ENCODE measurements around the gene PLXNA2. TPM values are rescaled to one million over a fixed set of nuclear protein-coding genes. Genes with fewer than 3 reads are reported as not detected.
A peak's percentile ranks its signal among the peaks of the same experiment; 100 is the strongest.

PLXNA2 gene
- total RNA-seq, 1 experiment from 2014 or later: 10.2 TPM

DNA sequence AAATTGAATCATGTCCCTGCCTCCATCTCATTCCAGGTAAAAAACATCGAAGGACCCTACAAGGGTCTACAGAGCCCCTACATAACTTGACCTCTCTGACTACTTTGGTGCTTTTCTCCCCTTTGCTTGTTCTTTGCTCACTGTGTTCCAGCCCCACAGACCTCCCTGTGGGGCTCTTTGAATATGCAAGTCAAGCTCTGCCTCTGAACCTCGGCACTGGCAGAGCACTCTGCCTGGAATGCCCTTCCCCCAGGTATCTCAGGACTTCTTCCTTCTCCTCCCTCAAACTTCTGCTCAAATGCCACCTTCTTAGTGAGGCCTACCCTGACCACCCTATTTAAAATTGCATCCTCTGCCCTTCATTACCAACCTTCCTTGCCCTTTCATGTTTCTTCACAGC, 245.5 kb downstream of the PLXNA2 start:
- no peak overlapping the region for H3K4me2 ChIP-seq
- H2AFZ ChIP-seq: no peak overlapping the region
- CTCF ChIA-PET: no interaction called here
- POLR2A ChIA-PET (ENCODE audit: unreplicated experiment): no interaction called here
- no peaks in the 10 kb centered on the region for H3F3A ChIP-seq (ENCODE audit: insufficient read depth, low read depth)
- no peak overlapping the region for H3K4me3 ChIP-seq
- TF ChIP-seq, protein P1, sequence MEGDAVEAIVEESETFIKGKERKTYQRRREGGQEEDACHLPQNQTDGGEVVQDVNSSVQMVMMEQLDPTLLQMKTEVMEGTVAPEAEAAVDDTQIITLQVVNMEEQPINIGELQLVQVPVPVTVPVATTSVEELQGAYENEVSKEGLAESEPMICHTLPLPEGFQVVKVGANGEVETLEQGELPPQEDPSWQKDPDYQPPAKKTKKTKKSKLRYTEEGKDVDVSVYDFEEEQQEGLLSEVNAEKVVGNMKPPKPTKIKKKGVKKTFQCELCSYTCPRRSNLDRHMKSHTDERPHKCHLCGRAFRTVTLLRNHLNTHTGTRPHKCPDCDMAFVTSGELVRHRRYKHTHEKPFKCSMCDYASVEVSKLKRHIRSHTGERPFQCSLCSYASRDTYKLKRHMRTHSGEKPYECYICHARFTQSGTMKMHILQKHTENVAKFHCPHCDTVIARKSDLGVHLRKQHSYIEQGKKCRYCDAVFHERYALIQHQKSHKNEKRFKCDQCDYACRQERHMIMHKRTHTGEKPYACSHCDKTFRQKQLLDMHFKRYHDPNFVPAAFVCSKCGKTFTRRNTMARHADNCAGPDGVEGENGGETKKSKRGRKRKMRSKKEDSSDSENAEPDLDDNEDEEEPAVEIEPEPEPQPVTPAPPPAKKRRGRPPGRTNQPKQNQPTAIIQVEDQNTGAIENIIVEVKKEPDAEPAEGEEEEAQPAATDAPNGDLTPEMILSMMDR (conservative IDR thresholded peaks at IDR 0.05): no peak
- BruUV-seq (replicated peaks): no TSS peak
- no peaks in the 10 kb centered on the region for H3K9me2 ChIP-seq (ENCODE audit: insufficient read depth)
- H3K79me2 ChIP-seq (ENCODE audit: low read depth): no peaks in the 10 kb centered on the region
- no peaks in the 10 kb centered on the region for H4K20me1 ChIP-seq (ENCODE audit: insufficient read depth)
- no peaks in the 10 kb centered on the region for H3K4me1 ChIP-seq (replicated peaks; ENCODE audit: insufficient read depth)
- no peaks in the 10 kb centered on the region for H3K36me3 ChIP-seq (ENCODE audit: low read depth)
- H3K9me3 ChIP-seq (ENCODE audit: insufficient read depth, low read depth): no peaks in the 10 kb centered on the region
- H3K27me3 ChIP-seq (ENCODE audit: insufficient read depth, low read depth): peaks cover 25% of the 10 kb centered on the region
- intact Hi-C loops (cut with micrococcal nuclease; ENCODE audit: unreplicated experiment): loop anchor here (10.0 kb wide), 1 partner anchor 114 kb away; no protein-coding TSS in a partner anchor
- H3K27ac ChIP-seq: no peak overlapping the region
- DNase-seq: no peak

DNA sequence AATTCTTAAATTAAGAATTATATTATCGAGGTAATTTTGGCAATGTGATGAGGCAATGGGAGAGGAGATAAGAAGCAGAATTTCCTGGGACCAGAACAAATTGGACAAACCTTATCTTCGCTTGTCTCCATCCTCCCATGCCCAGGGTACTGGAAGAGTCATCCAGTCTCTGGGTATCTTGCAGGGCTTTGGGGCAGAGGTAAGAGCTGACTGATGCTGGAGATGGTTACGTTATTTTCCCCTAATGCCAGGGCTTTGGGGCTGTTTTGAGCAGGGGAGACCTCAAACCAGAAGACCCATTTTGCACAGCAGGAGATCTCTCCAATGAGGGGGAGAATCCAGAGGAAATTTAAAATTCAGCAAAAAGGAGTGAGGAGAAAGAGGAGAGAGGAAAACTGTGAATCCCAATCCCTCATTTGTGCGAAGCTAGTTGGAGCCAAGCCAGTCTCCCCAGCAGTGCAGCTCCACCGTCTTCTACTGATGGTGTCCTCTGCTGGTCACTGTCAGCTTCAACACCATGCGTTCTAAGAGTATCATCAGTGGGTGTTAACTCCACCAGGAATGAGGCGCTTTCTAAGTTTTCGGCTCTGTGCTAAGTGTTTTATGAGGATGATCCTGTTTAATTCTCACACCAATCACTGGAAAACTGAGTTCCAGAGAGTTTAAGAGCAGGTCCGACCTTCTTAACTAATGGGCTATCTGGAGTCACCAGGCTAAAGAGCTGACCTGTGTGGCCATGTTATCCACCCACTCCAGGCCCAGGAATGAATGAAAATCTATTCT, 246.5 kb downstream of the PLXNA2 start:
- BruUV-seq (replicated peaks): no TSS peak
- ChIA-PET CTCF (interaction anchor here (0.6 to 0.9 kb wide), 4 partner anchors 24 to 209 kb away, joined by 3 to 4 read pairs (median 3); no protein-coding TSS in a partner anchor), POLR2A (ENCODE audit: unreplicated experiment) (no interaction called here)
- H3K4me1 ChIP-seq (replicated peaks; ENCODE audit: insufficient read depth): no peaks in the 10 kb centered on the region
- H3K4me2 ChIP-seq: no peak overlapping the region
- no peak overlapping the region for H3K4me3 ChIP-seq
- no peak for TF ChIP-seq EZH2 (IDR thresholded peaks at IDR 0.05; ENCODE audit: low read depth)
- TF ChIP-seq, protein P1 (conservative IDR thresholded peaks at IDR 0.05): peak; percentile 78
- intact Hi-C loops (cut with micrococcal nuclease; ENCODE audit: unreplicated experiment): loop anchor here (10.0 kb wide), 1 partner anchor 113 kb away; no protein-coding TSS in a partner anchor
- H3K9me3 ChIP-seq (ENCODE audit: insufficient read depth, low read depth): no peaks in the 10 kb centered on the region
- no peak overlapping the region; the same call in 1 of the 2 replicates for H2AFZ ChIP-seq
- H3K79me2 ChIP-seq (ENCODE audit: low read depth): no peaks in the 10 kb centered on the region
- H3K9me2 ChIP-seq (ENCODE audit: insufficient read depth): no peaks in the 10 kb centered on the region
- H3F3A ChIP-seq (ENCODE audit: insufficient read depth, low read depth): no peaks in the 10 kb centered on the region
- no peaks in the 10 kb centered on the region for H4K20me1 ChIP-seq (ENCODE audit: insufficient read depth)
- H3K27ac ChIP-seq: no peak overlapping the region
- no peaks in the 10 kb centered on the region for H3K36me3 ChIP-seq (ENCODE audit: low read depth)
- DNase-seq: peak in 1 of 2 experiments; percentile 45
- peaks cover 25% of the 10 kb centered on the region for H3K27me3 ChIP-seq (ENCODE audit: insufficient read depth, low read depth)

DNA sequence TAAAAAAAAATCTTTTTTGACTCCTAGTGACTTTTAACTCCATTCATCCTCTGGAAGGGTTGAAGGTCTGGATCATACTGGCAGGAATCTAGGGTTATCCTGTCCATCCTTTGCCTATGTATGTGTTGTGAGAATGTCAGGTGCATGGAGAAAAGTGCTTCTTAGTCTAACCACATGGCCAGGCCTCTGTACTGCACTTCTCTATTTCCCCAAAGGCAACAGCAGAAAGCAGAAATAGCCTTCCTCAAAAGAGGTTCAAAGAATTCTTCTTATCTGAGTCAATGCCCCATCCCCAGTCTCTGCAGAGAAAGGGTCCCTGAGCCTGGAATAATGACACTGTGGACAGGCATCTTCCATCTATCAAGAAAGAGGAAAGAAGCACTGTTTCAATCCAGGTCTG, 247.5 kb downstream of the PLXNA2 start:
- intact Hi-C loops (cut with micrococcal nuclease; ENCODE audit: unreplicated experiment): loop anchor here (10.0 kb wide), 1 partner anchor 112 kb away; no protein-coding TSS in a partner anchor
- no peaks in the 10 kb centered on the region for H3K36me3 ChIP-seq (ENCODE audit: low read depth)
- no peak overlapping the region for H3K4me2 ChIP-seq
- peaks cover 25% of the 10 kb centered on the region for H3K27me3 ChIP-seq (ENCODE audit: insufficient read depth, low read depth)
- no peaks in the 10 kb centered on the region for H3F3A ChIP-seq (ENCODE audit: insufficient read depth, low read depth)
- H3K4me1 ChIP-seq (replicated peaks; ENCODE audit: insufficient read depth): no peaks in the 10 kb centered on the region
- no peak overlapping the region for H3K27ac ChIP-seq
- H3K4me3 ChIP-seq: no peak overlapping the region
- BruUV-seq (replicated peaks): no TSS peak
- H3K9me2 ChIP-seq (ENCODE audit: insufficient read depth): no peaks in the 10 kb centered on the region
- no peaks in the 10 kb centered on the region for H4K20me1 ChIP-seq (ENCODE audit: insufficient read depth)
- no peak overlapping the region for H2AFZ ChIP-seq
- DNase-seq: no peak
- H3K79me2 ChIP-seq (ENCODE audit: low read depth): no peaks in the 10 kb centered on the region
- ChIA-PET CTCF (no interaction called here), POLR2A (ENCODE audit: unreplicated experiment) (no interaction called here)
- no peaks in the 10 kb centered on the region for H3K9me3 ChIP-seq (ENCODE audit: insufficient read depth, low read depth)
- TF ChIP-seq, protein P1 (conservative IDR thresholded peaks at IDR 0.05): no peak
- no peak for TF ChIP-seq EZH2 (IDR thresholded peaks at IDR 0.05; ENCODE audit: low read depth)

All from PC-9 (cell line).